HL-60 (cell line): ENCODE measurements around the gene RASA2.

ENCODE experiments used
- CTCF ChIP-seq: IDR thresholded peaks from one replicate; pipeline ENCODE4 v1.5.1; 2011; ENCODE audit warnings: low read length, control low read depth, inconsistent platforms; ENCODE audit not compliant: insufficient read depth
- POLR2AphosphoS5 ChIP-seq: IDR thresholded peaks from 2 replicates; pipeline ENCODE4 v1.6.1; 2012; ENCODE audit warnings: low read depth

- peak; percentile 93 for TF ChIP-seq CTCF
- TF ChIP-seq POLR2AphosphoS5, result no peak
Measured at GRCh38 chr3:141561426-141562034, 74.7 kb downstream of the RASA2 start.
